ENCODE results near the gene FGF3.

FGF3 gene

GRCh38 chr11:69818603-69819441 lies at the start of gene FGF3:
Gene FGF3, minus strand, starts transcription at chr11:69819416. Its CDS starts 483 bp downstream, at chr11:69818933.
- no peaks in the 10 kb centered on the region for H3K4me1 Mint-ChIP-seq
- H3K27me3 Mint-ChIP-seq = peaks cover 70% of the 10 kb centered on the region
- H3K9me3 Mint-ChIP-seq = no peaks in the 10 kb centered on the region
- DNase-seq (ENCODE audit: low spot score in 2 of 2) = no peak
- H3K4me3 Mint-ChIP-seq = no peak within 1 kb of the TSS
- no peak for ATAC-seq (replicated peaks; ENCODE audit: extremely low read depth, poor library complexity, severe bottlenecking)
- no peaks in the 10 kb centered on the region for H3K36me3 Mint-ChIP-seq (ENCODE audit: insufficient read depth)
- no peak within 1 kb of the TSS for H3K27ac Mint-ChIP-seq (ENCODE audit: low read depth)

- peaks cover 50% of the 10 kb centered on the region for H3K27me3 Mint-ChIP-seq
- H3K36me3 Mint-ChIP-seq (ENCODE audit: insufficient read depth) = no peaks in the 10 kb centered on the region
- H3K27ac Mint-ChIP-seq (ENCODE audit: low read depth) = no peak overlapping the region
- H3K9me3 Mint-ChIP-seq = no peaks in the 10 kb centered on the region
- H3K4me1 Mint-ChIP-seq = no peaks in the 10 kb centered on the region
- no peak for DNase-seq (ENCODE audit: low spot score in 2 of 2)
- no peak for ATAC-seq (replicated peaks; ENCODE audit: extremely low read depth, poor library complexity, severe bottlenecking)
- H3K4me3 Mint-ChIP-seq = no peak overlapping the region
Observed at GRCh38 chr11:69868871-69869270, 49.7 kb upstream of the FGF3 start.

DNA sequence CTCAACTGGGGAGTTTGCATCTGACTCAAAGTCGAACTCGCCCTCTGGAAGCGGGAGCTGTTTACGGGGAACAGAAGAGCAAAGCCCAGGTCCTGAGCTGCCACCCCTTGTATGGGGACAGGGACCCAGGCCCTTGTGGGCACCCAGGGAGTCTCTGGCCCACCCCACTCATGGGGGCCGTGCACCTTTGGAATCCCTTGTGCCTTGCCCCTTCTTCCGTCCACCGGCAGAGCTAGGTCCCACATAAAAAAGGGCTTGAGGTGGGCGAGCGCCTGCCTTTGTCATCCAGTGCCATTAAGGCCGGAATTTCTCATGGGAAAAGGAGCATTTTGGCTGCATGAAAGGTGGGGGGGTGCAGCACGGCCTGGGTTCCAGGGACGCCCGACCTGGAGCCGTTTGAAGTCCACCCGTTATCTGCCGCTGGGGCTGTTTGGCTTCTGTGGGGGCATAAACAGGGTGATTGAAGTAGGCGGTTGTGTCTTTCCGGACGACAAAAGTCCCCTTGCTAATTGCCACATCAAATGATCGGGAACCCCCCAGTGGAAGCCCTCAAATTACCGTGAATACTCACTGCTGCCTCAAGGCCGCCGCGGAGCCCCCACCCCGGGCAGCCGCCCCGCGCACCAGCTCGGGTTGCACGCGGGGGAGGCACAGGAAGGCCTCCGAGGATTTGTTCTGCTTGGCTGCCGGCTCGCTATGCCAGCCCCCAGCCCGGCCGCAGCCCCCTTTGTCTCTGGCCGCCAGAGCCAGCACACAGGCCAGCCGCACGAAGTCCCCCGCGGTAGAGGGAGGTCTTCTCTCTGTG lies 49.0 kb upstream of the FGF3 start:
- peaks cover 57% of the 10 kb centered on the region for H3K27me3 Mint-ChIP-seq
- no peaks in the 10 kb centered on the region for H3K4me1 Mint-ChIP-seq
- H3K27ac Mint-ChIP-seq (ENCODE audit: low read depth) = no peak overlapping the region
- no peak overlapping the region for H3K4me3 Mint-ChIP-seq
- no peak for ATAC-seq (replicated peaks; ENCODE audit: extremely low read depth, poor library complexity, severe bottlenecking)
- no peak for DNase-seq (ENCODE audit: low spot score in 2 of 2)
- no peaks in the 10 kb centered on the region for H3K36me3 Mint-ChIP-seq (ENCODE audit: insufficient read depth)
- H3K9me3 Mint-ChIP-seq = no peaks in the 10 kb centered on the region

DNA sequence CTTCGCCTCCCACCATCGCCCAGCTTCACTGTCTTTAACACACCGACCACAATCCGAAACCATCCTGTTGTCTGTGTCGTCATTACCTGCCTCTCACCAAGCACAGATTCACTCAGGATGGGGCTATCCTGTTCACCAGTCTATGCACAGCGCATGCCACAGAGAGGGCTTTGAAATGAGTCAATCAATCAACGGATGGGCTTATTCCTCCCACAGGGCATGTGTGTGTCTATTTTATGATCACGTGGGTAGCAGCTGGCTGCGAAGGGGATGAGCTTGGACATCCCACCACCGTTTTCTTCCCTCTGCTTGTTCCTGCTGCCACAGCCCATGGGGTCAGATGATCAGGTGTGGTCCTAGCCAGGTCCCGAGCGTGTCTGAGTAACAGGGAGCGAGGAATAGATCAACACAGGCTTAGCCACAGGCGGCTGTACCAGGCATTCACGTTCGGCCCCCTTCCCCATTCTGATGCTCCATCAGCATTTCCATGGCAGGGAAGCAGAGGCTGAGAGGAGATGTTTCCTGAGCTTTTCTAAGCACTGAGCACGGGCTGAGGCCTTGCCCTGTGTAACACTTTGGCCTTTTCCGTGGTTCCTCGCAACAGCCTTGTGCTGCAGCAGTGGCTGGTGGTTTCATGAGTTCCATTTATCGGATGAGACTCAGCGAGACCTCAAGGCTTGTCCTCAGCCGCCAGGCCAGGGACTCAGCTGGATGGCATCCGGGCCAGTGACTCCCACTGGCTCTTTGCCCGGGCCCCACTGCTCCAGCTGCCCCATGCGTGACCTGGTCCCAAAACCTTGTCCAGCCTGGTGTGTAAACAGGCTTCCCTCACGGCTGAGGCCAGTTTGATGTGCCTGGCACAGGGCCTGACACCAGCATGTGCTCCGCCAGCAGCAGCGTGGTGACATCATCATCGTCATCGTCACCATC lies 48.1 kb upstream of the FGF3 start:
- H3K9me3 Mint-ChIP-seq = no peaks in the 10 kb centered on the region

DNA sequence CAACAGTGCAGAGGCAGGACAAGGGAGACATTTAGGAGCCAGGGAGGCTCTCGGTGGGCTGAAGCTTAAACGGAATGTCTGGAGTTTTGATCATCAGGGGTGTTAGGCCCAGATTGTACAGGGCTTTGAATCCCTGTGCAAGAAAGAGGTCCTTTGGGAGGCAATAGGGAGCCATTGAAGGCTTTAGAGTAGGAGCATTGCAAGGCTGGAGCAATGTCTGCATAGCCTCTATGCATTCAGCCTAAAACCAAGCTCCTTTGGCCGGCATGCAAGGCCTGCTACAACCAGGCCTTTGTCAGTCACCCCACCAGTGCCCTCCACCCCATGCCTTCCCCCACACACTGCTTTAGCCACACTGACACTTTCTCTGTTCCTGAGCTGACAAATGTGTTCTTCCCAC lies 47.4 kb upstream of the FGF3 start:
- H3K9me3 Mint-ChIP-seq = no peaks in the 10 kb centered on the region
- DNase-seq (ENCODE audit: low spot score in 2 of 2) (no peak), ATAC-seq (replicated peaks; ENCODE audit: extremely low read depth, poor library complexity, severe bottlenecking) (no peak)
- peaks cover 70% of the 10 kb centered on the region for H3K27me3 Mint-ChIP-seq
- H3K36me3 Mint-ChIP-seq (ENCODE audit: insufficient read depth) = no peaks in the 10 kb centered on the region
- no peak overlapping the region for H3K27ac Mint-ChIP-seq (ENCODE audit: low read depth)
- no peak overlapping the region for H3K4me3 Mint-ChIP-seq
- H3K4me1 Mint-ChIP-seq = no peaks in the 10 kb centered on the region

More for the DNA sequence above, 48.1 kb upstream of the FGF3 start:
- no peaks in the 10 kb centered on the region for H3K4me1 Mint-ChIP-seq
- ATAC-seq (replicated peaks; ENCODE audit: extremely low read depth, poor library complexity, severe bottlenecking) = no peak
- H3K36me3 Mint-ChIP-seq (ENCODE audit: insufficient read depth) = no peaks in the 10 kb centered on the region
- no peak for DNase-seq (ENCODE audit: low spot score in 2 of 2)
- H3K27me3 Mint-ChIP-seq = peaks cover 64% of the 10 kb centered on the region
- no peak overlapping the region for H3K27ac Mint-ChIP-seq (ENCODE audit: low read depth)
- no peak overlapping the region for H3K4me3 Mint-ChIP-seq

DNA sequence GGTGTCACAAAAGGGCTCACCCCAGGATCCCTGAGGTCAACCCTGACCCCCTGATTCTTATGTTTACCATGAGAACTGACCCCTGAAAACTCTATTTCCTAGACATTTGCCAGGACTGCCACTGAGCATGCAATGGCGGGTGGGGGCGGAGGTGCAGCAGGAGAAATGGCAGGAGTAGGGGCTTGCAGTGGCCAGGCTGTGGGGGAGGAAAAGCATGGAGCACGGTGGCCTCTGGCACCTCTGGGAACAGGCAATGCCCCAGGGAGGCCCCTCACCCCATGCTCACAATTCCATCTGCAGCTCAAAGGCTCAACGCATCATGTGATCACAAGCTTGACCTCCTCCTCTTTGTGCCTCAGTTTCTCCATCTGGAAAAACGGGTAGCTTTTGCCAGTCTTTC lies 46.5 kb upstream of the FGF3 start:
- ATAC-seq (replicated peaks; ENCODE audit: extremely low read depth, poor library complexity, severe bottlenecking) (no peak), DNase-seq (ENCODE audit: low spot score in 2 of 2) (no peak)
- Mint-ChIP-seq H3K27ac (ENCODE audit: low read depth) (no peak overlapping the region), H3K36me3 (ENCODE audit: insufficient read depth) (no peaks in the 10 kb centered on the region), H3K4me3 (no peak overlapping the region), H3K4me1 (no peaks in the 10 kb centered on the region), H3K9me3 (no peaks in the 10 kb centered on the region), H3K27me3 (peaks cover 80% of the 10 kb centered on the region)

DNA sequence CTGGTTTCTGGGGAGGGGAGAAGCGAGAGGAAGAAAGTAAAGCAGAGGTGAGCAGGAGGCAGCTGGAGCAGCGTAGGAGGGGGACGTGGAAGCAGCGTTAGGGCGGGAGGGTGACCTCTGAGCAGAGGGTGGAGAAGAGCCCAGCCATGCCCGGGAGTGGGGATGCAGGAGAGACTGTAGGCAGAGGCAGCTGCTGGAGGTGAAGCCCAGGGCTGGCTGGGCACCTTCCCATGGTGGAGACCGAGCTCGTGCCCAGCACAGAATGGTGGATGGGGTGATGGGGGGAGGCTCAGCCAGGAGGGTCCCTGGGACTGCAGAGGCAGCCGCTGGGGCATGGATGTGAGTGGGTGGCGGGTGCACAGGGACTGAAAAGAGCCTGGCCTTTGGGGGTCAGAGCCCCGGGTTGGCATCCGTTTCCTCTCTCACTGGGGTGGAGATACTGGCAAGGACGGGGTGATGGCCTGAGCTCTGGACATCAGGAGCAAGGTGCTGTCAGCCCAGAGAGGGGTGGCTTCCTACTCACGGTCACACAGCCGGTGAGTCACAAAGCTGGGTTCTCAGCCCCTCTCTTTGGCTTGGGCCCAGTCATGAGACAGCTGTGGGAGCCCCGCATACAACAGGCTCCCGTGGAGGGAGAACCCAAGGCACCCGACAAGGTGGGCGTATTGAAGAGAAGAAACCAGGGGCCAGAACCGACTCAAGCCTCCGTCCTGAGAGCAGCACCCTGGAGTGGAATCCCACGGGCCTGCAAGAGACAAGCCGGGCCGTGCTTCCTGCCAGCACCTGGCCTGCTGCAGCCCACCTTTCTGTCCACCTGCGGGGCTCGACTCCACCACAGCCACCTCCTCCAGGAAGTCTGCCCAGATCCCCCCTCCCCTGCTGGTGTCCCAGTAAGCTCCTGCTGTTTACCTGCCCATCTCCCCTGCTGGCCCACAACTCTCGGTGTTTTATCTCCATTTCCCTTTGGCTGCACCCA lies 45.8 kb upstream of the FGF3 start:
- Mint-ChIP-seq H3K9me3 (no peaks in the 10 kb centered on the region), H3K27ac (ENCODE audit: low read depth) (no peak overlapping the region), H3K4me1 (no peaks in the 10 kb centered on the region), H3K4me3 (no peak overlapping the region), H3K27me3 (peaks cover 86% of the 10 kb centered on the region), H3K36me3 (ENCODE audit: insufficient read depth) (no peaks in the 10 kb centered on the region)
- ATAC-seq (replicated peaks; ENCODE audit: extremely low read depth, poor library complexity, severe bottlenecking) (no peak), DNase-seq (ENCODE audit: low spot score in 2 of 2) (no peak)

DNA sequence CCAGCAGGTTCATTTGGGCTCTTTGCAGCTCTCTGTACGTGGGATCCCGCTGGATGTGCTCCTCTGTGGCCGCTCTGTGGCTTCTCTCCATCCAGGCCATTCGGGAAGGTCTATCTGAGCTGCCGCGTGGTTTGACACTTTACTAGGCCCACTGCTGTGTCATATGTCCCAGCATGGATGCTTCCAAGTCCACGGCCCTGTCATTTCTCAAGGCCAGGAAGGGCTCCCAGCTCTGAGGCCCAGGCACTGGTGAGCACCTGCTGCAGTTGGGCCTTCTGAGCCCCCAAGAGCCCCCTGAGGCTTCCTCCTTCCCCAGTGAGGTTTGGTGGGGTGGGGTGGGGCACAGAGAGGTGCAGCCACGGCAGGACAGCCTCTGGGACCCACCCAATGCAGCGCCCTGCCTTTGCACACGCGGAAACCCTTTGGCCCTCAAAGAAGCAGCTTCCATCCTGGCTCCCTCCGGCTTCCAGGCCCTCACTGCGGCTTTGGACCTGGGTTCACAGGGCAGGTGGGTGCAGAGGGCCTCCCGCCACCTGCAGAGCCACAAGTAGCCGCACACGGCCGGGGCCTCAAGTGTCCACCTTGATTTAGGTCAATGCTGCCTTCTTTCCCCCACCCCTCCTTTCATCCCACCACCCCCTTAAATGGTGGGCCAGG lies 44.5 kb upstream of the FGF3 start:
- Mint-ChIP-seq H3K36me3 (ENCODE audit: insufficient read depth) (no peaks in the 10 kb centered on the region), H3K4me3 (no peak overlapping the region), H3K9me3 (no peaks in the 10 kb centered on the region), H3K4me1 (no peaks in the 10 kb centered on the region), H3K27me3 (peaks cover 89% of the 10 kb centered on the region), H3K27ac (ENCODE audit: low read depth) (no peak overlapping the region)
- ATAC-seq (replicated peaks; ENCODE audit: extremely low read depth, poor library complexity, severe bottlenecking) = no peak
- DNase-seq (ENCODE audit: low spot score in 2 of 2) = no peak

DNA sequence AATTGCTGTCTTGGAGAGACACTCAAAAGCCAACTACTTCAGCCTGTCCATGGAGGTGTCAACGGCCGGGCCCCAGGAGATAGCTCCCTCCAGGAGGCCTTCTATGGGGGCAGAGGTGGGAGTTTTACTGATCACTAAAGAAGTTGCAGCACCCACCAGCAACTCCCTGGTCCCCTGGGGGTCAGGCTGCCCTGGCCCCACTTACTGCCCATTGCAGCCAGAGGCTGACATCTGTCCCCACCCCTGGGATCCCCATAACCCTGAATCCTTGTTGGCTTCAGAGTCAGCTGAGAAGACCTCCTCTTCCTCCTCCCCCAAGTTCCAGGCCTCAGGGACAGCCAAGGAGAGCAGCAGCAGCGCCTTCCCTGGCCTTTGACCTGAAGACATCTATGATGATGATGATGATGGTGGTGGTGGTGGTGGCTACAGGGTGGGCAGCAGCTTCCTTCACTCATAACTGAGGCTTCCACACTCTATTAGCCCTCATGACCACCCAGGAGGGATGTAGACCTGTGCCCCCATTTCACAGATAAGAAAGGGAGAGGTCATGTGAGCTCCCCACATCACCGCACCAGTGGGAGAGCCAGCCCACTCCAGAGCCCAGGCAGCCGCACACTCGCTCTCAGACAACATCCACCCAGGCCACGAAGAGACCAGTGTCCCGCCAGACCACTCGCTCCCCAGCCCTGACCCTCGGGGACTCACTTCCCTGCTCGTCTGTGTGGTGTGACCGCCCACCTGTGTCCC lies 43.8 kb upstream of the FGF3 start:
- H3K27ac Mint-ChIP-seq (ENCODE audit: low read depth) = no peak overlapping the region
- ATAC-seq (replicated peaks; ENCODE audit: extremely low read depth, poor library complexity, severe bottlenecking) = no peak

GRCh38 chr11:69862331-69862771 lies 43.1 kb upstream of the FGF3 start:
- H3K4me1 Mint-ChIP-seq = no peaks in the 10 kb centered on the region
- no peaks in the 10 kb centered on the region for H3K9me3 Mint-ChIP-seq
- H3K36me3 Mint-ChIP-seq (ENCODE audit: insufficient read depth) = no peaks in the 10 kb centered on the region
- no peak for DNase-seq (ENCODE audit: low spot score in 2 of 2)
- no peak overlapping the region for H3K27ac Mint-ChIP-seq (ENCODE audit: low read depth)
- no peak overlapping the region for H3K4me3 Mint-ChIP-seq
- H3K27me3 Mint-ChIP-seq = peaks cover 97% of the 10 kb centered on the region
- ATAC-seq (replicated peaks; ENCODE audit: extremely low read depth, poor library complexity, severe bottlenecking) = no peak

More for the DNA sequence above, 43.8 kb upstream of the FGF3 start:
- Mint-ChIP-seq H3K9me3 (no peaks in the 10 kb centered on the region), H3K27me3 (peaks cover 93% of the 10 kb centered on the region), H3K4me3 (no peak overlapping the region), H3K36me3 (ENCODE audit: insufficient read depth) (no peaks in the 10 kb centered on the region), H3K4me1 (no peaks in the 10 kb centered on the region)
- no peak for DNase-seq (ENCODE audit: low spot score in 2 of 2)
